ENCODE data around the gene FAM222A.
A peak's percentile ranks its signal among the peaks of the same experiment; 100 is the strongest.

Gene FAM222A

GRCh38 chr12:109705291-109705690 is 8.3 kb upstream of the FAM222A start:
- Histone ChIP-seq H3K36me3 (ENCODE audit: insufficient read depth, low read length) (no peaks in the 10 kb centered on the region), H3K9ac (ENCODE audit: low read depth, low read length) (no peak overlapping the region), H3K4me3 (ENCODE audit: low read length) (no peak overlapping the region), H3K27ac (ENCODE audit: low read depth, low read length) (no peak overlapping the region), H3K4me1 (ENCODE audit: insufficient read depth, low read length) (no peaks in the 10 kb centered on the region), H3K9me3 (ENCODE audit: insufficient read depth, low read depth, low read length) (no peaks in the 10 kb centered on the region), H3K27me3 (ENCODE audit: insufficient read depth, low read length) (no peaks in the 10 kb centered on the region)
- 90% methylated on average over 4 of the region's 4 CpGs for WGBS

GRCh38 chr12:109706398-109706746 is 7.3 kb upstream of the FAM222A start:
- WGBS = 90% methylated on average over 2 of the region's 2 CpGs
- H3K9me3 ChIP-seq (ENCODE audit: insufficient read depth, low read depth, low read length) = no peaks in the 10 kb centered on the region
- H3K4me3 ChIP-seq (ENCODE audit: low read length) = no peak overlapping the region
- H3K4me1 ChIP-seq (ENCODE audit: insufficient read depth, low read length) = no peaks in the 10 kb centered on the region
- peaks cover 6% of the 10 kb centered on the region for H3K27me3 ChIP-seq (ENCODE audit: insufficient read depth, low read length)
- no peak overlapping the region for H3K9ac ChIP-seq (ENCODE audit: low read depth, low read length)
- H3K27ac ChIP-seq (ENCODE audit: low read depth, low read length) = no peak overlapping the region
- H3K36me3 ChIP-seq (ENCODE audit: insufficient read depth, low read length) = no peaks in the 10 kb centered on the region

- 91% methylated on average over 10 of the region's 10 CpGs for WGBS
- no peak overlapping the region for H3K4me3 ChIP-seq (ENCODE audit: low read length)
- H3K4me1 ChIP-seq (ENCODE audit: insufficient read depth, low read length) = 0 out of 2 replicates have a peak, but pooled peaks cover 3% of the 10 kb centered on the region
- peaks cover 12% of the 10 kb centered on the region for H3K27me3 ChIP-seq (ENCODE audit: insufficient read depth, low read length)
- H3K36me3 ChIP-seq (ENCODE audit: insufficient read depth, low read length) = no peaks in the 10 kb centered on the region
- H3K9ac ChIP-seq (ENCODE audit: low read depth, low read length) = no peak overlapping the region
- no peak overlapping the region for H3K27ac ChIP-seq (ENCODE audit: low read depth, low read length)
- H3K9me3 ChIP-seq (ENCODE audit: insufficient read depth, low read depth, low read length) = no peaks in the 10 kb centered on the region
Observed at GRCh38 chr12:109706747-109707469, 6.7 kb upstream of the FAM222A start.

- no peaks in the 10 kb centered on the region for H3K36me3 ChIP-seq (ENCODE audit: insufficient read depth, low read length)
- no peak overlapping the region for H3K9ac ChIP-seq (ENCODE audit: low read depth, low read length)
- no peak overlapping the region for H3K4me3 ChIP-seq (ENCODE audit: low read length)
- peaks cover 17% of the 10 kb centered on the region for H3K27me3 ChIP-seq (ENCODE audit: insufficient read depth, low read length)
- 87% methylated on average over 4 of the region's 4 CpGs for WGBS
- no peak overlapping the region for H3K27ac ChIP-seq (ENCODE audit: low read depth, low read length)
- 0 out of 2 replicates have a peak, but pooled peaks cover 3% of the 10 kb centered on the region for H3K4me1 ChIP-seq (ENCODE audit: insufficient read depth, low read length)
- H3K9me3 ChIP-seq (ENCODE audit: insufficient read depth, low read depth, low read length) = no peaks in the 10 kb centered on the region
Observed at GRCh38 chr12:109707470-109707821, 6.2 kb upstream of the FAM222A start.

- Histone ChIP-seq H3K4me3 (ENCODE audit: low read length) (no peak overlapping the region), H3K36me3 (ENCODE audit: insufficient read depth, low read length) (no peaks in the 10 kb centered on the region), H3K9ac (ENCODE audit: low read depth, low read length) (no peak overlapping the region), H3K9me3 (ENCODE audit: insufficient read depth, low read depth, low read length) (no peaks in the 10 kb centered on the region), H3K4me1 (ENCODE audit: insufficient read depth, low read length) (0 out of 2 replicates have a peak, but pooled peaks cover 3% of the 10 kb centered on the region), H3K27ac (ENCODE audit: low read depth, low read length) (no peak overlapping the region), H3K27me3 (ENCODE audit: insufficient read depth, low read length) (peaks cover 25% of the 10 kb centered on the region)
- 80% methylated on average over 4 of the region's 5 CpGs for WGBS
Observed at GRCh38 chr12:109708939-109709338, 4.7 kb upstream of the FAM222A start.

- Histone ChIP-seq H3K9ac (ENCODE audit: low read depth, low read length) (no peak overlapping the region), H3K27me3 (ENCODE audit: insufficient read depth, low read length) (peaks cover 25% of the 10 kb centered on the region), H3K4me3 (ENCODE audit: low read length) (no peak overlapping the region), H3K36me3 (ENCODE audit: insufficient read depth, low read length) (no peaks in the 10 kb centered on the region), H3K9me3 (ENCODE audit: insufficient read depth, low read depth, low read length) (no peaks in the 10 kb centered on the region), H3K4me1 (ENCODE audit: insufficient read depth, low read length) (0 out of 2 replicates have a peak, but pooled peaks cover 3% of the 10 kb centered on the region), H3K27ac (ENCODE audit: low read depth, low read length) (no peak overlapping the region)
- 89% methylated on average over 11 of the region's 11 CpGs for WGBS
Observed at GRCh38 chr12:109709401-109709991, 4.1 kb upstream of the FAM222A start.

- no peak overlapping the region for H3K9ac ChIP-seq (ENCODE audit: low read depth, low read length)
- H3K27ac ChIP-seq (ENCODE audit: low read depth, low read length) = no peak overlapping the region
- 0 out of 2 replicates have a peak, but pooled peaks cover 5% of the 10 kb centered on the region for H3K4me1 ChIP-seq (ENCODE audit: insufficient read depth, low read length)
- no peaks in the 10 kb centered on the region for H3K36me3 ChIP-seq (ENCODE audit: insufficient read depth, low read length)
- H3K27me3 ChIP-seq (ENCODE audit: insufficient read depth, low read length) = peaks cover 33% of the 10 kb centered on the region
- H3K9me3 ChIP-seq (ENCODE audit: insufficient read depth, low read depth, low read length) = no peaks in the 10 kb centered on the region
- no peak overlapping the region for H3K4me3 ChIP-seq (ENCODE audit: low read length)
- 86% methylated on average over 5 of the region's 5 CpGs for WGBS
Observed at GRCh38 chr12:109710205-109710746, 3.3 kb upstream of the FAM222A start.

- Histone ChIP-seq H3K27me3 (ENCODE audit: insufficient read depth, low read length) (peaks cover 39% of the 10 kb centered on the region), H3K4me1 (ENCODE audit: insufficient read depth, low read length) (0 out of 2 replicates have a peak, but pooled peaks cover 5% of the 10 kb centered on the region), H3K9me3 (ENCODE audit: insufficient read depth, low read depth, low read length) (no peaks in the 10 kb centered on the region), H3K4me3 (ENCODE audit: low read length) (no peak overlapping the region), H3K36me3 (ENCODE audit: insufficient read depth, low read length) (no peaks in the 10 kb centered on the region), H3K27ac (ENCODE audit: low read depth, low read length) (no peak overlapping the region), H3K9ac (ENCODE audit: low read depth, low read length) (no peak overlapping the region)
- WGBS = 81% methylated on average over 11 of the region's 11 CpGs
Observed at GRCh38 chr12:109710747-109711595, 2.7 kb upstream of the FAM222A start.

GRCh38 chr12:109711596-109712461 is 1.8 kb upstream of the FAM222A start:
- H3K36me3 ChIP-seq (ENCODE audit: insufficient read depth, low read length) = no peaks in the 10 kb centered on the region
- no peak overlapping the region for H3K27ac ChIP-seq (ENCODE audit: low read depth, low read length)
- no peak overlapping the region for H3K9ac ChIP-seq (ENCODE audit: low read depth, low read length)
- H3K4me1 ChIP-seq (ENCODE audit: insufficient read depth, low read length) = 0 out of 2 replicates have a peak, but pooled peaks cover 5% of the 10 kb centered on the region
- H3K27me3 ChIP-seq (ENCODE audit: insufficient read depth, low read length) = peaks cover 48% of the 10 kb centered on the region
- peak overlapping the region; percentile 32; the same call in 1 of the 2 replicates for H3K4me3 ChIP-seq (ENCODE audit: low read length)
- 15% methylated on average over 37 of the region's 37 CpGs for WGBS
- H3K9me3 ChIP-seq (ENCODE audit: insufficient read depth, low read depth, low read length) = no peaks in the 10 kb centered on the region

- 1% methylated on average over 96 of the region's 96 CpGs for WGBS
- peaks cover 72% of the 10 kb centered on the region for H3K27me3 ChIP-seq (ENCODE audit: insufficient read depth, low read length)
Observed at GRCh38 chr12:109714141-109714912, 702 bp downstream of the FAM222A start.

More at GRCh38 chr12:109714141-109714912, 702 bp downstream of the FAM222A start:
- Histone ChIP-seq H3K27ac (ENCODE audit: low read depth, low read length) (peak overlapping the region; percentile 35; the same call in 1 of the 2 replicates), H3K9me3 (ENCODE audit: insufficient read depth, low read depth, low read length) (no peaks in the 10 kb centered on the region), H3K4me1 (ENCODE audit: insufficient read depth, low read length) (peaks cover 14% of the 10 kb centered on the region), H3K9ac (ENCODE audit: low read depth, low read length) (peak overlapping the region; percentile 56), H3K36me3 (ENCODE audit: insufficient read depth, low read length) (no peaks in the 10 kb centered on the region), H3K4me3 (ENCODE audit: low read length) (peak overlapping the region; percentile 56)

All from HUES64 (cell line).